DND-41 (cell line): ENCODE results near the gene FRY.

Experiments
- ATAC-seq: fragments of 200-7000 bp; cut with Tn5 transposase; 3 replicates; pipeline ENCODE4 v1.9.1; 2021; ENCODE audit warnings: low read depth; ENCODE audit not compliant: insufficient read depth
- DNase-seq: peaks from one replicate; pipeline ENCODE4 v3.0.0-alpha.2; 2020
- H2AFZ ChIP-seq: 2 replicates; pipeline ENCODE4 v1.6.0; 2012; ENCODE audit warnings: low read depth, low read length
- H3K27ac ChIP-seq: 2 replicates; pipeline ENCODE4 v1.5.1; 2012; ENCODE audit warnings: low read length, inconsistent platforms
- H3K27me3 ChIP-seq: fragments of 200-600 bp; sonication (generic); 2 replicates; pipeline ENCODE4 v1.6.0; 2012; ENCODE audit warnings: low read length, mild to moderate bottlenecking, inconsistent platforms; ENCODE audit not compliant: insufficient read depth, poor library complexity
- H3K36me3 ChIP-seq: 2 replicates; pipeline ENCODE4 v1.5.1; 2012; ENCODE audit warnings: low read length, inconsistent platforms; ENCODE audit not compliant: insufficient read depth
- H3K4me1 ChIP-seq: 2 replicates; pipeline ENCODE4 v1.5.1; 2012; ENCODE audit warnings: mild to moderate bottlenecking, low read length; ENCODE audit not compliant: insufficient read depth
- H3K4me2 ChIP-seq: 2 replicates; pipeline ENCODE4 v1.6.0; 2012; ENCODE audit warnings: mild to moderate bottlenecking, moderate library complexity, low read length, inconsistent platforms; ENCODE audit not compliant: insufficient read depth
- H3K4me3 ChIP-seq, 2 experiments: fragments of 200-600 bp in 1 of 2; shearing (Covaris generic) in 1 of 2; 2 replicates each; pipeline ENCODE4 v1.5.1; 2012 to 2016; ENCODE audit warnings: inconsistent platforms in 2 of 2, low read length in 2 of 2, mild to moderate bottlenecking in 2 of 2, low read depth in 1 of 2, moderate library complexity in 1 of 2
- H3K79me2 ChIP-seq: 2 replicates; pipeline ENCODE4 v1.6.0; 2012; ENCODE audit warnings: low read length, inconsistent platforms; ENCODE audit not compliant: insufficient read depth
- H3K9ac ChIP-seq: 2 replicates; pipeline ENCODE4 v1.6.0; 2012; ENCODE audit warnings: low read depth, mild to moderate bottlenecking, inconsistent platforms, low read length, moderate library complexity
- H3K9me3 ChIP-seq: 2 replicates; pipeline ENCODE4 v1.5.1; 2012; ENCODE audit warnings: low read length, moderate library complexity, mild to moderate bottlenecking, inconsistent platforms; ENCODE audit not compliant: insufficient read depth, severe bottlenecking
- H4K20me1 ChIP-seq: 2 replicates; pipeline ENCODE4 v1.6.0; 2012; ENCODE audit warnings: low read length; ENCODE audit not compliant: insufficient read depth
- CTCF ChIP-seq: IDR thresholded peaks from 2 replicates; pipeline ENCODE4 v1.5.1; 2012; ENCODE audit warnings: borderline replicate concordance, low read length, moderate library complexity, mild to moderate bottlenecking; ENCODE audit not compliant: poor library complexity, severe bottlenecking; ENCODE audit errors: extremely low read depth
- EZH2 ChIP-seq: IDR thresholded peaks from 3 replicates; pipeline ENCODE4 v1.6.1; 2012; ENCODE audit warnings: borderline replicate concordance, low read depth, mild to moderate bottlenecking, moderate library complexity, low read length, inconsistent platforms; ENCODE audit not compliant: severe bottlenecking

FRY gene

GRCh38 chr13:32136061-32136460 is 104.5 kb downstream of the FRY start:
- TF ChIP-seq EZH2 (no peak), CTCF (no peak)
- Histone ChIP-seq H3K79me2 (no peaks in the 10 kb centered on the region), H3K4me1 (no peaks in the 10 kb centered on the region), H3K36me3 (no peaks in the 10 kb centered on the region), H3K4me3 (no peak overlapping the region), H4K20me1 (no peaks in the 10 kb centered on the region), H3K27ac (no peak overlapping the region), H2AFZ (no peak overlapping the region), H3K9ac (no peak overlapping the region), H3K4me2 (no peak overlapping the region), H3K9me3 (no peaks in the 10 kb centered on the region), H3K27me3 (peaks cover 6% of the 10 kb centered on the region)
- no peak for ATAC-seq
- DNase-seq: no peak

- no peaks in the 10 kb centered on the region for H3K9me3 ChIP-seq
- TF ChIP-seq EZH2 (no peak), CTCF (no peak)
- no peak overlapping the region for H3K9ac ChIP-seq
- no peak overlapping the region for H3K27ac ChIP-seq
- no peaks in the 10 kb centered on the region for H3K36me3 ChIP-seq
- no peaks in the 10 kb centered on the region for H3K4me1 ChIP-seq
- no peak overlapping the region for H2AFZ ChIP-seq
- DNase-seq (no peak), ATAC-seq (no peak)
- H3K79me2 ChIP-seq: no peaks in the 10 kb centered on the region
- no peaks in the 10 kb centered on the region for H4K20me1 ChIP-seq
- no peak overlapping the region for H3K4me3 ChIP-seq
- peaks cover 6% of the 10 kb centered on the region for H3K27me3 ChIP-seq
- H3K4me2 ChIP-seq: no peak overlapping the region
Observed at GRCh38 chr13:32136716-32137115, 105.1 kb downstream of the FRY start.

GRCh38 chr13:32139251-32139650 is 107.7 kb downstream of the FRY start:
- TF ChIP-seq CTCF (no peak), EZH2 (no peak)
- Histone ChIP-seq H3K4me3 (no peak overlapping the region), H3K27me3 (peaks cover 6% of the 10 kb centered on the region), H3K4me2 (no peak overlapping the region), H3K27ac (no peak overlapping the region), H2AFZ (no peak overlapping the region), H3K4me1 (no peaks in the 10 kb centered on the region), H4K20me1 (no peaks in the 10 kb centered on the region), H3K36me3 (no peaks in the 10 kb centered on the region), H3K79me2 (no peaks in the 10 kb centered on the region), H3K9ac (no peak overlapping the region), H3K9me3 (no peaks in the 10 kb centered on the region)
- no peak for ATAC-seq
- no peak for DNase-seq

DNA sequence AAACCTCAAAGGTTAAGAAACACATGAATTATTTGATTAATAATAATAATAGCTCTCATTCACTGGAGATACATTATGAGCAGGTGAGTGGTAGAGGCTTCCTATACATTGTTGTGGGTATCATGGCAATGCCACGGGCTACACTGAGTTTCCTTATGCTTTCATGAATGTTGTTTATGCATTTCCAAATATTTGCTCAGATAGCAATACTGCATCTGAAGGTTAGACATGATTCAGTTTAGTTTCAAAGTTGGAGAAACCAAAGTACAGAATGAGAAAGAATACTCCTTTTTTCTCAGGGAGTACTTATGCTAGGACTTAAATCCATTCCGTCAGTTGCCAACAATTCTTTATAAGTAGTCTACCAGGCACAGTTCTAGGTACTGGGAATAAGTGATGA is 108.5 kb downstream of the FRY start:
- Histone ChIP-seq H4K20me1 (no peaks in the 10 kb centered on the region), H3K4me2 (no peak overlapping the region), H3K27me3 (peaks cover 6% of the 10 kb centered on the region), H3K4me3 (no peak overlapping the region), H3K4me1 (no peaks in the 10 kb centered on the region), H3K9me3 (no peaks in the 10 kb centered on the region), H3K79me2 (no peaks in the 10 kb centered on the region), H3K27ac (no peak overlapping the region), H3K9ac (no peak overlapping the region), H3K36me3 (no peaks in the 10 kb centered on the region), H2AFZ (no peak overlapping the region)
- no peak for DNase-seq
- ATAC-seq: no peak
- no peak for TF ChIP-seq CTCF
- no peak for TF ChIP-seq EZH2
